GM23338 (cell line): ENCODE data around the gene LRMDA. TPM values are rescaled to one million over a fixed set of nuclear protein-coding genes. Genes with fewer than 3 reads are reported as not detected.

Experiments
- ATAC-seq: fragments of 200-7000 bp; cut with Tn5 transposase; 3 replicates; pipeline ENCODE4 v1.9.1; 2020
- DNase-seq: peaks from one replicate; pipeline ENCODE4 v3.0.0-alpha.2; 2015; ENCODE audit warnings: low spot score
- H2AFZ ChIP-seq: fragments of 200-600 bp; sonication (generic); 2 replicates; pipeline ENCODE4 v1.8.0; 2016; ENCODE audit warnings: antibody characterized with exemption, mild to moderate bottlenecking, moderate library complexity
- H3F3A ChIP-seq: fragments of 200-600 bp; sonication (generic); replicated peaks from 2 replicates; pipeline ENCODE4 v1.8.0; 2017; ENCODE audit warnings: antibody characterized with exemption, mixed run types, low read depth
- H3K27ac ChIP-seq: fragments of 200-600 bp; sonication (generic); 2 replicates; pipeline ENCODE4 v1.6.1; 2016; ENCODE audit warnings: low read depth
- H3K27me3 ChIP-seq: fragments of 200-600 bp; sonication (generic); 2 replicates; pipeline ENCODE4 v1.8.0; 2016; ENCODE audit warnings: mild to moderate bottlenecking, mixed run types, moderate library complexity; ENCODE audit not compliant: insufficient read depth
- H3K36me3 ChIP-seq: fragments of 200-600 bp; sonication (generic); 2 replicates; pipeline ENCODE4 v1.8.0; 2016; ENCODE audit warnings: mild to moderate bottlenecking; ENCODE audit not compliant: insufficient read depth
- H3K4me1 ChIP-seq: fragments of 200-600 bp; sonication (generic); 2 replicates; pipeline ENCODE4 v1.8.0; 2016; ENCODE audit warnings: mild to moderate bottlenecking, moderate library complexity; ENCODE audit not compliant: insufficient read depth
- H3K4me2 ChIP-seq: fragments of 200-600 bp; sonication (generic); 2 replicates; pipeline ENCODE4 v1.7.1; 2017; ENCODE audit warnings: mixed run types
- H3K4me3 ChIP-seq: fragments of 200-600 bp; sonication (generic); 2 replicates; pipeline ENCODE4 v1.6.1; 2016; ENCODE audit warnings: mixed run types
- H3K79me2 ChIP-seq: fragments of 200-600 bp; sonication (generic); replicated peaks from 2 replicates; pipeline ENCODE4 v1.8.0; 2017; ENCODE audit warnings: mild to moderate bottlenecking; ENCODE audit not compliant: insufficient read depth
- H3K9me2 ChIP-seq: fragments of 200-600 bp; sonication (generic); 2 replicates; pipeline ENCODE4 v1.8.0; 2017; ENCODE audit not compliant: insufficient read depth
- H4K20me1 ChIP-seq: fragments of 200-600 bp; sonication (generic); replicated peaks from 2 replicates; pipeline ENCODE4 v1.8.0; 2017; ENCODE audit warnings: mild to moderate bottlenecking; ENCODE audit not compliant: insufficient read depth
- H3K27ac Mint-ChIP-seq: 2 replicates; pipeline ENCODE4 v1.8.0; 2020; ENCODE audit warnings: inconsistent platforms, mild to moderate bottlenecking, moderate library complexity, mixed read lengths
- H3K27me3 Mint-ChIP-seq: 3 replicates; pipeline ENCODE4 v1.8.0; 2022; ENCODE audit warnings: low read depth, mild to moderate bottlenecking, moderate library complexity, mixed read lengths, inconsistent platforms; ENCODE audit not compliant: insufficient read depth, poor library complexity
- H3K36me3 Mint-ChIP-seq: 3 replicates; pipeline ENCODE4 v1.8.0; 2021; ENCODE audit warnings: low read depth, mild to moderate bottlenecking, inconsistent platforms, moderate library complexity, mixed read lengths
- H3K4me1 Mint-ChIP-seq: 3 replicates; pipeline ENCODE4 v1.8.0; 2020; ENCODE audit warnings: mild to moderate bottlenecking, inconsistent platforms, mixed read lengths
- H3K4me3 Mint-ChIP-seq: 3 replicates; pipeline ENCODE4 v1.8.0; 2021; ENCODE audit warnings: moderate library complexity, mild to moderate bottlenecking, inconsistent platforms, mixed read lengths
- H3K9me3 Mint-ChIP-seq: 3 replicates; pipeline ENCODE4 v1.8.0; 2020; ENCODE audit warnings: moderate library complexity, mild to moderate bottlenecking, inconsistent platforms, mixed read lengths
- CREB1 ChIP-seq: fragments of 250-450 bp; sonication (Bioruptor Pico); IDR thresholded peaks from 2 replicates; pipeline ENCODE4 v1.5.0; 2020; ENCODE audit warnings: low read depth, mild to moderate bottlenecking, moderate library complexity
- EZH2 ChIP-seq: fragments of 200-600 bp; sonication (generic); IDR thresholded peaks from one replicate; pipeline ENCODE4 v1.8.0; 2017; ENCODE audit warnings: antibody characterized with exemption, mild to moderate bottlenecking, low read depth; ENCODE audit not compliant: unreplicated experiment
- JUNB ChIP-seq: IDR thresholded peaks from one replicate; pipeline ENCODE4 v1.6.1; 2016; ENCODE audit warnings: antibody characterized with exemption; ENCODE audit not compliant: unreplicated experiment
- NANOG ChIP-seq: IDR thresholded peaks from 2 replicates; pipeline ENCODE4 v1.6.1; 2016; ENCODE audit warnings: antibody characterized with exemption, borderline replicate concordance
- ZNF114 ChIP-seq: fragments of 250-450 bp; sonication (Bioruptor Pico); IDR thresholded peaks from 2 replicates; pipeline ENCODE4 v1.5.0; 2020; ENCODE audit warnings: mild to moderate bottlenecking, moderate library complexity
- ZNF331 ChIP-seq: fragments of 250-450 bp; sonication (Bioruptor Pico); IDR thresholded peaks from 2 replicates; pipeline ENCODE4 v1.5.0; 2020; ENCODE audit warnings: low read depth, mild to moderate bottlenecking, moderate library complexity
- ZNF462 ChIP-seq: fragments of 250-450 bp; sonication (Bioruptor Pico); IDR thresholded peaks from 2 replicates; pipeline ENCODE4 v1.5.0; 2020; ENCODE audit warnings: mild to moderate bottlenecking, moderate library complexity
- polyA plus RNA-seq: library from polyadenylated mRNA; unstranded; fragments of >200 nt; fragmentation: Nextera tagmentation; extraction: Ambion mirVana; gene quantifications from 2 replicates; pipeline ENCODE4 v1.2.1, GENCODE V29; 2016
- total RNA-seq: library from RNA; depleted of rRNA; stranded (reverse); fragments of >200 nt; shearing (Covaris generic); gene quantifications from 2 replicates; pipeline ENCODE4 v1.2.3, GENCODE V29; 2014
- TF ChIP-seq, protein P1 (sequence below): IDR thresholded peaks from one replicate; pipeline ENCODE4 v1.6.1; 2018; ENCODE audit warnings: antibody characterized with exemption; ENCODE audit not compliant: unreplicated experiment

Gene LRMDA
- total and polyA plus RNA-seq, 2 experiments from 2014 or later, result 0.90 to 1.8 TPM

- TF ChIP-seq ZNF462 (CRISPR knock-in tag), result no peak
- TF ChIP-seq, protein P1, sequence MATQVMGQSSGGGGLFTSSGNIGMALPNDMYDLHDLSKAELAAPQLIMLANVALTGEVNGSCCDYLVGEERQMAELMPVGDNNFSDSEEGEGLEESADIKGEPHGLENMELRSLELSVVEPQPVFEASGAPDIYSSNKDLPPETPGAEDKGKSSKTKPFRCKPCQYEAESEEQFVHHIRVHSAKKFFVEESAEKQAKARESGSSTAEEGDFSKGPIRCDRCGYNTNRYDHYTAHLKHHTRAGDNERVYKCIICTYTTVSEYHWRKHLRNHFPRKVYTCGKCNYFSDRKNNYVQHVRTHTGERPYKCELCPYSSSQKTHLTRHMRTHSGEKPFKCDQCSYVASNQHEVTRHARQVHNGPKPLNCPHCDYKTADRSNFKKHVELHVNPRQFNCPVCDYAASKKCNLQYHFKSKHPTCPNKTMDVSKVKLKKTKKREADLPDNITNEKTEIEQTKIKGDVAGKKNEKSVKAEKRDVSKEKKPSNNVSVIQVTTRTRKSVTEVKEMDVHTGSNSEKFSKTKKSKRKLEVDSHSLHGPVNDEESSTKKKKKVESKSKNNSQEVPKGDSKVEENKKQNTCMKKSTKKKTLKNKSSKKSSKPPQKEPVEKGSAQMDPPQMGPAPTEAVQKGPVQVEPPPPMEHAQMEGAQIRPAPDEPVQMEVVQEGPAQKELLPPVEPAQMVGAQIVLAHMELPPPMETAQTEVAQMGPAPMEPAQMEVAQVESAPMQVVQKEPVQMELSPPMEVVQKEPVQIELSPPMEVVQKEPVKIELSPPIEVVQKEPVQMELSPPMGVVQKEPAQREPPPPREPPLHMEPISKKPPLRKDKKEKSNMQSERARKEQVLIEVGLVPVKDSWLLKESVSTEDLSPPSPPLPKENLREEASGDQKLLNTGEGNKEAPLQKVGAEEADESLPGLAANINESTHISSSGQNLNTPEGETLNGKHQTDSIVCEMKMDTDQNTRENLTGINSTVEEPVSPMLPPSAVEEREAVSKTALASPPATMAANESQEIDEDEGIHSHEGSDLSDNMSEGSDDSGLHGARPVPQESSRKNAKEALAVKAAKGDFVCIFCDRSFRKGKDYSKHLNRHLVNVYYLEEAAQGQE, result no peak
Observed at GRCh38 chr10:76497666-76498065, 1066.2 kb downstream of the LRMDA start (continued).

GRCh38 chr10:76504823-76505222, 1073.4 kb downstream of the LRMDA start:
- no peak for ATAC-seq
- H3K4me1 Mint-ChIP-seq, result no peaks in the 10 kb centered on the region
- no peak for DNase-seq
- no peaks in the 10 kb centered on the region for H3K36me3 Mint-ChIP-seq
- H3K4me3 Mint-ChIP-seq, result no peak overlapping the region
- no peak overlapping the region for H3K27ac Mint-ChIP-seq
- Histone ChIP-seq H3K79me2 (no peaks in the 10 kb centered on the region), H3K4me2 (no peak overlapping the region), H3K4me1 (no peaks in the 10 kb centered on the region), H3F3A (no peaks in the 10 kb centered on the region), H3K9me2 (no peaks in the 10 kb centered on the region), H4K20me1 (no peaks in the 10 kb centered on the region), H3K36me3 (no peaks in the 10 kb centered on the region), H3K4me3 (no peak overlapping the region), H2AFZ (no peak overlapping the region), H3K27ac (no peak overlapping the region), H3K27me3 (no peaks in the 10 kb centered on the region)
- H3K9me3 Mint-ChIP-seq, result no peaks in the 10 kb centered on the region; the same call in 1 of the 3 replicates
- H3K27me3 Mint-ChIP-seq, result no peaks in the 10 kb centered on the region
- TF ChIP-seq JUNB (no peak), CREB1 (CRISPR knock-in tag) (no peak), NANOG (no peak), EZH2 (no peak), ZNF331 (CRISPR knock-in tag) (no peak), ZNF114 (CRISPR knock-in tag) (no peak)
